Bone marrow (tissue), 2 donors: ENCODE results near the gene CTDSPL.

Experiments used
- DNase-seq, 2 donors: peaks; one replicate each; lab custom pipeline; 2025; lab: John Stamatoyannopoulos, UW

CTDSPL gene

DNA sequence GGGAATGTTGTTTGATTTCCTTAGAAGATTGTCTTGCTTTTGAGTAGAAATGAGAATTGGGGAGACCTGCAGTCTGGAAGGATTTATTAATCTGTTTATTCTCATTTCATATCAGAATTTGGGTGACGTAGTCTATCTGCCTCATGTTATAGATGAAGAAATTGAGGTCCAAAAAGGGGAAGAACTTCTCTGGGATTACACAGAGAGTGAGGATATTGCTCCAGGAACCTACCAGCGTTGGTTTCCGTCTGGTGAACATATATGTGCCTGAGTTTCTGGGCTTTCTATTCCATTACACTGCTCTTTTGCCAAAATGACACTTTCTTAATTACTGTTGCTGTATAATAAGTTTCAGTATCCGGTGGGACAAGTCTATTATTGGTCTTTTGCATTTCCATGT is 51.8 kb downstream of the CTDSPL start:
- no peak for DNase-seq

DNA sequence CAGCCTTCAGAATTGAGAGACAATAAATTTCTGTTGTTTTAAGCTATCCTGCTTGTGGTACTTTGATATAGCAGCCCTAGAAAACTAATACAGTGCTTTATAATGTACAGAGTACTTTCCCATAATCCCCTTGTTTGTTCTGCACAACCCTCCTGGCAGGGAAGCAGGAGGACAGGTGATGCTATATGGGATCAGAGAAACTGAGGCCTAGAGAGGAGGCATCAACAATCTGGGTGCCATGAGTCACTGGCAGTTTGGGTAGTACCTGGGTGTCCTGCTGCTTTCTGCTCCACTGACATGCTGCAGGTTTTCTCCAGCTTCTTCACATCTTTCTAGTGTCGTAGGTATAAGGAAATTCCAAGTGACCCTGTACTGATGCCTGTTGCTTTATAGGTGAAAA is 55.0 kb downstream of the CTDSPL start:
- DNase-seq, result no peak

DNA sequence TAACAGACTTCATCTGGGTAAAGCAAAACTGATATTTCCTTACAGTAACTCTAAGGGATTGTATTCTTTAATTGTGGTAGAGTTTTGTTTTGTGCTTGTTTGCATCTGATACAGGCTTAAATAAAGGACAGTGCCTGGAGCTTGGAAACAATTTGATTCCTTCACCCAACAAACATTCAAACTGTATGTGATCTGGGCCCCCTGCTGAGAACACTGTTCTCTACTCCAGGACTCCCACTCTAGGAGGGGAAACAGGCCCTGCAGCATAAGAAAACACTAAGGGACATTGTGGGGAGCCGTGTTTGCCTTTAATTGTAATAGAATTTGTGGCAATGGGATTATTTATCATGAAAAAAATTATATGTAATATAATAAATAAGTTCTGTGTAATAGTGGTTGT is 56.9 kb downstream of the CTDSPL start:
- no peak for DNase-seq

DNA sequence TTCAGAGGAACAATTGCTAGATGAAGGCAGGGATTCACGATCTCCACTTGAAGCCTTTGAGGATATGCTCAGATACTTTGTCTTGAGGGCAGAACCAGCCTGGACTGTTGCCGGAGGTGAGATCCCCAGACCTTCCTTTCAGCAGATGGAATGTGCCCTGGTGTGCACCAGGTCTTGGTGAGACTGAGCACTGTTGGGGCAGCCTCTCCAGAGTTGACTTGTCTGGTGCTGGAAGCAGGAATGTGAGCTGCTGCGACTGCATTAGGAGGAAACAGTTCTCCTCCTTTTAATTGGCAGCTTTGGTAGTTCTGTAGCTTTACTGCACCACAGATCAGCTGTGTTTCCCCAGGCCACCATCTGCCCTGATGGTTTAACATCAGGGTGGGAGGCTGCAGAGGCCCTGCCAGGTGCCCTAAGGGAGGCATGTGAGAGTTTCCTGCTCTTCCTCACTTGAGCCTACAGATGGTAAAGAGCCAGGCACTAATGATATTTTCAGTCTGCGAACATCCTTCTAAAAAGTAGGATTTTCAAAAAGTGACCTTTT is 58.5 kb downstream of the CTDSPL start:
- DNase-seq, result no peak

DNA sequence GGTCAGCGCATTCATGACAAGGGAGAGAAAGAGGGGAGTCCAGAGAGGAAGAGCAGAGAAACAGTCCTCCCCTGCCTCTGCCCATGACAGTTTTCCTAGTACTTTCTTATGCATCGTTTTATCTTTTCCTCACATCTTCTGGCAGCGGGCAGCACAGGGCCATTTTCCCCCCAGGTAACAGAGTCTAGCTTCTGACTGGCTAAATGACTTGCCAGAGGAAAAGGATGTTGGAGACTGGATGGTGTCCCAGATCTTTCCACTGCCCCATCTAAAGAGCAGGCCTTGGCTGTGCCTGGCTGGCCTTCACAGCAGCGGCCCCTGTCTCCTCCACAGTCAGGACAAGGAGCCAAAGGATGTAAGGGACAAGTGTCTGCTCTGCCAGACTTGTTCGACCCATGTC is 59.3 kb downstream of the CTDSPL start:
- no peak for DNase-seq

DNA sequence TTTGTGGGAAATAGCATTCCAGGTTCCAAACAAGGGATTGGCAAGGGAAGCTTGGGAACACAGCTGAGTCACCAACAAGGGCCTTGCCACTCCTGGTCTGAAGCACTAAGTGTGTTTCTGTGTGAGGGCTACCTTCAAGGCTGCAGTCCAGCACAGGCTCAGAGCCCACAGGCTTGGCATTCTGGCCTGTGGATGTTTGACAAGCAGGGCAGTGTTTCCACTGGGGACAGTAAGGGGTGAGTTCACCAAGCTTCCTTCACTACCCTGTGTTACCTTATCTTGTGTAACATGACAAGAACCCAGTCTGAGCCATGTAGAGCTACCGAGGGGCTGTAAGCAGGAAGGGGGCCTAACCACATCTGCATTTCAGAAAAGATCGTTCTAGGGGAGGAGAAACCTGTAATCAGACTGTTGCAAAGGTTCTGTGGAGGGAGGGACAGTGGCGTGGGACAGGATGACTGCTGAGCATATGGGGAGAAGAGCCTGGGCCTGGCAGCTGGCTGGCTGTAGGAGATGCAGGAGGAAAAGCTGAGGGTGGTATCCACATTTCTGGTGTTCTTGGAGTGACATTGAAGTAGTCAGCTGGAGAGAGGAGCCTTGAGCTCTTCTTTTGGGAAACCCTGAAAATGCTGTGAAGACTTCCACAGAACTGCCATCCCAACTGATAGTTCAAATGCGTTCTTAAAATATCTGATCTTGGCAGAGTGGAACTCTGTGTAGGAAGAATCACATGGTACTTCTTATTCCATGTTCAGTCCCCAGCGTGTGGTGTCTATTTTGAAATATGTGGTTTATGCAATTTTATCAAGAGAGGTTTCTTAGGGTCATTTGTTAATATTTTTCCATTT is 61.3 kb downstream of the CTDSPL start:
- peak in 1 of 2 donors; percentile 78 for DNase-seq

DNA sequence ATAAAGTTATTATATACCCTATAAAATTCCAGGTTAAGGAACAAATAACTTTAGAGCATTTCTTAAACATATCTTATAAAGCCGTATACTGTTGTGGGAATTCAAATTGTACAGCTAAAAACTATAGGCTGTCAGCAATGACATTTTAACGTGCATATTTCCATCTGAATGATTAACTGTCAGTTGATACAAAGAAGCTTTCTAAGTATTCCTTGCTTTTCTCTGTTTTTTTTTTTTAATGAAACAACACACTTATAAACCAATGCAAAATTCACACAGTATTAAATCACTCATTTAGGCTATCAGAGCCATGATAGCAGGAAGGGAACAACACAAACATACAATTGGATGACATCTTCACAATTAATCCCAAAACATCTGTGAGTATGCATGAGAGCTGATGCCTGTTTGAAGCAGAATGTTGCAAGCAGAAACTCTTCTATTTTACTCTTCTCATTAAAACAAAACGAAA is 61.9 kb downstream of the CTDSPL start:
- DNase-seq, result no peak

DNA sequence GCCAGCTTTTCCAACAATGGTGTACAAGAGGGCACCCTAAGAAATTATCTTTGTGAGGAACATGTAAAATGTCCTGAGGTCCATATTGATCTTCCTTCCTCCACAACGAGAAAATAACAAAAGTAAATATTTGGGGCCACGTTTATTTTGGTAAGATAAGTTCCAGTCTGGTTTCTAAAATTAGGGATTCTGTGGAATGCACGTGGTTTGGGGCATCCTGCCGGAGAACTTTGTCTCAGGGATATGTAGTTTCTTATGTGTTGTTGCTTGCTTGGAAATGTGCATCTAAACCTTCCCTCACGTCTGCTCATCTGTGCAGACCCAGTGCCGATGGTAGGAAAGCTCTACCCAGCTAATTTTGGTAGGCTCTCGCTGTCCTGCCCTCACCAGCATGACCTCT is 62.8 kb downstream of the CTDSPL start:
- no peak for DNase-seq

DNA sequence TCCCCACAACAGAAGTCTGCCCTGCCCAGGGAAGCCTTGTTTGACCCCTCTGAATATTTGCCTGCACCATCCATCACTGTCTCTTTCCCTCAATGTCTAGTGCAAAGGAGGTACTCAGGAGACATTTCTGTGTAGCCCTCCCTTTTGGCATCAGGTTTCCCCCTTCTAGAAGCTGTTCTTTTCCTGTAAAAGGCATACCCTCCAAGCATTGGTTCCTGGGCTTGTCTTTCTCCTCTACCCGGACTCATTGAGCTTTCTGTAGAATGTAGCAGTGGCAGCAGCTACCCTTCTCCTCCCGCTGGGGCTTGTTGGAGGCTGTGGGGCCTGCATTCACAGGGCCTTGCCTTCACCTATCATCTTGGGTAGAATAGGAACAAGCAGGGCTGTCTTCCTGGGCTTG is 63.5 kb downstream of the CTDSPL start:
- DNase-seq, result no peak

DNA sequence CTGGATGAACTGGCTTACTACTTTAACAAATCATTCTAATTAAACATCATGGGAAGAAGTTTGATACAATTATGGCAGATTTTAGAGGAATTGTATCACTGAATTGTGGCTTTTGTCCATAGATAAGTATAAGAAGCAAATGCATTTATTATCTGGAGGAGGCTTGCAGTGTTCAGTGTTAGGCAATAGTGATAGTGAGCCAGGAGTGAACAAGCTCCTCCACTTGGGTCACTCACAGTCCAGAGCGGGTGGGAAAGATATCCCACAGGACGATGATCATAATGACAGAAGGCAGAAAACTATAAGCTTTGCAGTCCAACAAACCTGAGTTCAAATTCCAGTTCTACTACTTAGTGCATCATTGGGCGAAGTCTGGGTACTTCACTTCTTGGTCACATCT is 64.9 kb downstream of the CTDSPL start:
- no peak for DNase-seq

DNA sequence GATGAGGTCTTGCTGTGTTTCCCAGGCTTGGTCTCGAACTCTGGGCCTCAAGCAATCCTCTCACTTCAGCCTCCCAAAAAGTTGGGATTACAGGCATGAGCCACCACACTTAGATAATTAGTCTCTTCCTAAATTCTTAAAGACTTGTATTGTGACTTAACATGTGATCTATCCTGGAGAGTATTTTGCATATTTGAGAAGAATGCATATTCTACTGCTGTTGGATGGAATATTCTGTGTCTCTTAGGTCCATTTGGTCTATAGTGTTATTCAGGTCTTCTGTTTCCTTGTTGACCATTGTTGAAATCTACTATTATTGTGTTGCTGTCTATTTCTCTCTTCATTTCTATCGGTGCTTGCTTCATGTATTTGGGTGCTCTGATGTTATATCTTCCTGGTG is 68.8 kb downstream of the CTDSPL start:
- DNase-seq, result no peak

DNA sequence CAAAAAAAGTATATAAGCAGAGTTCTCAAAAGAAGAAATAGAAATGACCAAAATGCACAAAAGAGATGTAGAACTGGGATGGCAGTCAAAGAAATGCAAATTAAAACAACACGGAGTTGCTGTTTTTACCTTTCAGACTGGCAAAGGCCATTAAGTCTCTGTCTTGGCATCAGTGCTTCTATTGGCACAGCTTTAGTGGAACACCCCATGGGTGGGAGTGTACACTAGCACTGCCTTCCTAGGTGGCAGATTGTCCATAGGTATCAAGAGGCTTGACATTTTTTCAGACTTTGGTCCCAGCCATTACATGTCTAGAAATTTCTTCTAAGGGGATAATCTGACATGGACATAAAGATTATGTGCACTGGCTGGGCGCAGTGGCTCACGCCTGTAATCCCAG is 70.8 kb downstream of the CTDSPL start:
- no peak for DNase-seq

DNA sequence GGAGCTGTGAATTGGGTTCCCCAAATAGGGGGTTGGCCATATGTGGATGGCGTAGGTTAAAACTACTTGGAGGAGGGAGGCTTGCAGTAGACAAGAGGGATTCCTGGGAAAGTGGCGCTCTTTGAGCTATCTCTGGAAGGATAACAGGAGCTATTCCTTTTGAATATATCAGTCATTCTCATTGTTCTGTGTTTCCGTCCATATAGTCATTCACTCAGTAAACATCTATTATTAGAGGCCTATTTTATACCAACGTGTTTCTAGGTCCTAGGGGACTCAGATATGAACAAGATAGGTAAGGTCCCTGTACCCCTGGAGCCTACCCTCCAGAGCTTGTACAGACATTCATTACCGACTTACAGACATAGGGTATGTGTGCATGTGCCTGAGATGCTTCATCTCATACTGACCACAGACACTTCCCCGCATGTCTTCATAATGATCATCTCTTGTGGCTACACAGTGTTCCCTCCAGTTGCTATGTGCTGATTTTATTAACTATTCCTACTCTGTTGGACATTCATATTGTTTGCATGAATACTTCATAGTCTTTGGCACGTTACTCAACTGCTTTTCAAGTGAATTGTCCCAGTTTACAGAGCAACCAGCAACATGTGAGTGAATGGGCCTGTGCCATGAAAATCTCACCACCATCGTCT is 73.1 kb downstream of the CTDSPL start:
- DNase-seq, result no peak

DNA sequence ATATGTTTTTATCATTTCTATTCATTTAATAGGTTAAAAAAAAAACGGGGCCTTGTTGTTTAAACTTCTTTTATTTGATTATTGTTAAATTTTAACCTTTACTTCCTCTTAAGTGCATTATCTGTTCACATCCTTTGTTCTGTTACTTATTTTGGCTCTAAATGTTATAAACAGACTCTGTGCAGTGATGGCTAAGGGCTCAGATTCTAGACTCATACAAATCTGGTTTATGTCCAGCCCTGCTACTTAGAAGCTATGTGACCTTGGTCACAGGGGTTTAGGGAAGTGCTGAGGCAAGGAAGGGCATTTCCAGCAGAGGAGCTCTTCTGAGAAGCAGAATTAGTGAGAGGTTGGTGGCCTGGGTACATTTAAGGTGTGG is 73.6 kb downstream of the CTDSPL start:
- DNase-seq, result no peak

DNA sequence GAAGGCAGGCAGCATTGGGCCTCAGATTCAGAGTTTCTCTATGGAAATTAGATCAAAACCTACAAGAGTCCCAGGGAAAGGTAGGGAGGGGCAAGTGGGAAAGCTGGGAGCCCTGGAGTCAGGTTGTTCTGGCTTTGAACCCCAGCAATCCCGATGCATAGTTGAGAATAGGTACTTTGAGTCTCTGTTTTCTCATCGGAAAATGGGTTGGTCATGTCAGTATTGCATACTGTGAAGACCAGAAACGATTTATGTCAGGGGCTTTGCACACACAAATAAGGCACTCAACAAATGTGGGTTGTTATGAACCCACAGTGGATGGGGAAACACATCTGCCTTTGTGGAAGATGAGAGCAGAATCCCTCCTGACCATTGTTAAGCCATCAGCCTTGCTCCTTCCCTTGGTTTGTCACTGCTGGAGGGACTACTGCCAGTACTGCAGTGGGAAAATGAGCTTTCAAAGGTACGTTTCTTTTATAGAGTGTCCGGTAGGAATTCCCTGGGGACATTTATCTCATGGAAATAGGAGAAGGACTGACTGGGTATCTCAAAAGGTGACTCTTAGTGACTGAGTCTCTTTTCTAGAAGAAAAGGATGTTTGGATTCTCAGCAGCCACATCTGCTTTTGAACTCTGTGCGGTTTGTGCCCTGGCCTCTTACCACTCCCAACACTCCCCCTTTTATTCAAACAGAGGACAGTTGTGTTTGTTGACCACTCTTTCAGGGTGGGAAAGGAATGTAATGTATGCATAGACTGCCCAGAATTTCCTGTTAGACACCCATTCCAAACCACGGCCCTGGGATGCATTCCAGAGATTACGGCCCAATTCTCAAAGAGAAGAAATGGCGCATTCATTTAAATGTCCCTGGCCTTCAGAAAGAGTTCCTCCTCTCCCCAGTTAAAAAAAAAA is 74.3 kb downstream of the CTDSPL start:
- DNase-seq, result no peak

DNA sequence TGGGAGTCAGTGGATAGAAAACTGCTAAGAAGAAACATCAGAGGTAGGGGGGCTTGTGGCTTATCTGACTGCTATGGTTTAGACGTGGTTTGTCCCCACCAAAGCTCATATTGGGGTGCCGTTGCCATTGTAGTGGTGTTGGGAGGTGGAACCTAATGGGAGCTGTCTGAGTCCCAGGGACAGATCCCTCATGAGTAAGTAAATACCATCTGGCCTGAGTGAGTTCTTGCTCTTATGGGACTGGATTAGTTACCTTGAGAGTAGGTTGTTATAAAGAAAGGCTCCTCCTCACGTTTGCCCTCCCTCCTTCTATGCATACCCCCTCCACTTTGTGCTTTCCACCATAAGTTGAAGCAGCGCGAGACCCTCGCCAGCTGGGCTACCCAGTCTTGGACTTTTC is 75.5 kb downstream of the CTDSPL start:
- no peak for DNase-seq

DNA sequence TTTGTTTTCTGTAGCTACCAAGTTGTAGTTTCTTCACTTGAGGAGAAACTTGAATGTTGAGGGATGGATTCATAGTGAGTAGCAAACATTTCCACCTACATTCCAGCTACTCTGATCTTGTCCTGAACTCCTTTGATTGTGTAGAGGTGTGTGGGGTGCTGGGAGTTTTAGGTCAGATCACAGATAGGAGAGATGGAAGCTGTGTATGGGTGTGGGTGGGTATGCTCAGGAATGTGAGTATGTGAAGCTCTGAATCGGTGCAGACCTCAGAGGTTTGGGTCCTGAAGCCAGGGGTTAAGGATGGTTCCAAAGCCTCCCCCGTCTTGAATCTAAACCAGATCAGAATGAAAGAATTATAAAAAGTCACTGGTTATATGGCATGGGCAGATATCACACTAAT is 76.3 kb downstream of the CTDSPL start:
- DNase-seq, result no peak

DNA sequence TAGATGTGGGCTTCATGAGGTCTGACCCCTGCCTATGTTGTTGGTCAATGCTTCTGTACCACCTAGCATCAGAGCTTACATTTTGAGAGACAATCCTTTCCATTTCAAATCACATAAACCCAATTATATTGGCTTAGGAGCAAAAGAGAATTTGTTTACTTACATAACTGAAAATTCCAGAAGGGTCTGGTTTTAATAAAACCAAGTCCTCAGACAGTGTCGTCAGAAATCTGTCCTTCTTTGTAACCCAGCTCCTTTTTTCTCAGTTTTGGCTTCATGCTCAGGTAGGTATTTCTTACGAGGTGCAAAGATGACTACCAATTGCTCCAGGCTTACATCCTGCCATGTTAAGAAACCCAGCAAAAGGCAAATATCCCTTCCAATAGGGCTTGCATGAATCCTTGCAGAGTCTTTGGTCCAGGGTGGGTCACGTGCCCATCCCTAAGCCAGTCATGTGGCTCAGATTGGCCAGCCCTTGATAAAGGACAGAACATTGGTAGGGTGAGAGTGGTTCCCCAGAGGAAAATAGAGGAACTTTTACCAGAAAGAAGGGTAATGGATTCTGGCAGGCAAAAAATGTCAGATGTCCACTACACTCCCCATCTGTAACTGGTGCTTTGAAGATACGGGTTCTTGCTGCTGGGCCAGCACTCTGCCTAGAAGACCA is 78.7 kb downstream of the CTDSPL start:
- no peak for DNase-seq

DNA sequence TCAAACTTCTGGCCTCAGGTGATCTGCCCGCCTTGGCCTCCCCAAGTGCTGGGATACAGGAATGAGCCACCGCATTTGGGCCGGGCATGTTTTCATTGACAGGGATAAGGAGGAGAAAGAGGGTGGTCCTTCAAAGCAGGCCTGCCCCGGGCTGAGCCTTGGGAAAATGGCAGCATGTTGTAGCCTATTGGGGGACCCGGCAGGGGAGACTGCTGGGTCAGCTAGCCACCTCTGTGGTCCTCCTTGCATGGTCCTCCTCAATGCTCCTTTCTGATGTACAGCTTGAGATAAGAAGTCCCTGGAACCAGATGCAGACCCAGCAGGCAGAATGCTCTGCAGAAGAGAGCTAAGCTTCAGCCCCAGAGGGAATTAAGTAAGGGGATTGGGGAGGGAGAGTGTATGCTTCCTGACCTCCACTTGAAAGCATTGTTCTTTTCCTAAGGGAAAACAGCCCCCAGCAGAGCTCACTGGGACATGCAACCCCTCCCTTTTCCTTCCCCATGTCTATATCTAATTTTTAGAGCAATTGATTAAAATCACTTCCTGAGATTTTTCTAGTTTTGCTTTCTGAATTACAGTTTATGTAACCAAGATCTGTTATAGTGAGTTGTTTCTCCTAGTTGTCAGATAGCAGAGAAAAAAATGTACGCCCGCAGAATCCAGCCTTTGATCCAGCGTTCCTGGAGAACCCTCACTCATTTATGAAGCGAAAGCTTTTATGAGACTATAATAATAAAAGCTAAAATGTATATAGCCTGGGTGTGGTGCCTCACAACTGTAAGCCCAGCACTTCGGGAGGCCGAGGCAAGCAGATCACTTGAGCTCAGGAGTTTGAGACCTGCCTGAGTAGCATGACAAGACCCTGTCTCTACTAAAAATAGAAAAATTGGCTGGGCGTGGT is 80.2 kb downstream of the CTDSPL start:
- no peak for DNase-seq

DNA sequence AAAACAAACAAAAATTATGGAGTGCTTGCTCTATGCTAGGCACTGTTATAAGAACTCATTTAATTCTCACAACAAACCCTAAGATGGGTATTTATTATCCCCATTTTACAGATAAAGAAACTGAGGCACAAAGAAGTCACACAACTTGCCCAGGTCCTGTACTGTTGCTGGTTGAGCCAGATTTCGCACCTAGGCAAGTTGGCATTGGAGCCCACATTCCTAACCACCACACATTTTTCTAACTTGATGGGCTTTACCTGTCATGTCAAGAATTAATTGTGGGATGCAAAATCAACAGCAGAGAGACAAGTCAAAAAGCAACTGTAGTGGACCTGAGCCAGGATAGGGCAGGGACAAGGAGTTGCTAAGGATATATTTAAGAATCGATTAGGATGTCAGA is 81.0 kb downstream of the CTDSPL start:
- no peak for DNase-seq

DNA sequence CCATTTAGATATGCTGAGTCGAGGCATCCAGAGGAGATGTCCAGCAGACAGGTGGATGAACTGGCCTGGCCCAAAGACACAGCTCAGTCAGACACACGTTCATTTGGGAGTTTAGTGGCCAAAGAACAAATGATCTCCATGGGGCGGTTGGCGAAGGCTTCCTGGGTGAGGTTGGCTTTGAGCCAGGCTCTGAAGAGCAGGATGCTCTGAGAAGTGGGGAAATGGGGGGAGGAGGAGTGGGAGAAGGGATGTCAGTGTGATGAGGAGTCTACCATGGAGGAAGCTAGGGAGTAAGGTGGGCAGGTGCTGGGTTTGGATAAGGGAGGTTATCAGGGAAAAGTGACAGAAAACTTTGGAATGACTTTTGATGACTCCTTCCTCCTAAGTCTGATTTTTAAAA is 81.4 kb downstream of the CTDSPL start:
- no peak for DNase-seq
